ENCODE measurements around the gene AFF1.

- no peak for TF ChIP-seq CTCF (optimal IDR thresholded peaks at IDR 0.05 in 1 of 3, IDR thresholded peaks at IDR 0.05 in 1 of 3, conservative IDR thresholded peaks at IDR 0.05 in 1 of 3; ENCODE audit: extremely low read depth in 1 of 3, insufficient read depth in 2 of 3, low read length in 3 of 3)
- no peak for TF ChIP-seq EZH2 (IDR thresholded peaks at IDR 0.05; ENCODE audit: low read length)
Measured at GRCh38 chr4:87151730-87152129, 216.9 kb downstream of the AFF1 start.

All from keratinocyte (primary cell).